ENCODE results near the gene ABR.

ABR gene

DNA sequence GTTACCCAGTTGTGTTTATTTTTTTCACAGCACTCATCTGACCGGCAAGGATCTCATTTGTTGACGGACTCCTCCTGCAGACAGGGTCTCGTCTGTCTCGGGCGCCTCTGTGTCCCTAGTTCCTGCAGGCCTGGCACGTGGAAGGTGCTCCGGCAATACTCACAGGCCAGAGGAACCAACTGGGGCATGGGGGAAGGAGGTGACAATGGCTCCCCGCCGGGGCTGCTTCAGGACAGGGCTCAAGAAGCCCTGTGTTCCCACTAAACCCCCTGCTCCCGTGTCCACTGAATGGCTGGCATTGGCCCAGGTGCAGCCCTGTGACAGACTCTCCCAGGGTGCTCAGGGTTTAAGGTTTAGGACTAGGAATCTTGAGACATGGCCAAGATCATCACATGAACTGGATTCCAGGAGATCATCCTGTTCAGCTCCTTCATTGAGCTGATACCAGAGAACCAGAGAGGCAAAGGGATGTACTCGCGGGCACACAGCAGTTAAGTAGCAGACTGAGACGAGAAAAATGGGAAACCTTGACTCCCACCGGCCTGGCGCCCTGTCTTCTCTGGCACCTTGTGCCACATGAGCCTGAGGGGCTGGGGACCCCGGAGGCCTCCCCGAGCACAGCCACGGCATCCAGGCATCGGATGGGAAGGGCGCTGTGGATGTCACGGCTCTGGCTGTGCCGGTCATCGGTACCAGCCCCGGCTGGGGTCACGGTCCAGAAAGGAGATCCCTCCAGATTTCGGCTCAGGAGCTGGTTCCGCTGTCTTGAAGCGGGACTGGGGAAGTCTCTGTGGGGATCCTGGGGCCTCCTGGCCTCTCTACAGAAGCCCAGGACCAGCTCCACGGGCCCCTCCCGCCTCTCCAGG lies 153.8 kb downstream of the ABR start:
- DNase-seq: no peak

DNA sequence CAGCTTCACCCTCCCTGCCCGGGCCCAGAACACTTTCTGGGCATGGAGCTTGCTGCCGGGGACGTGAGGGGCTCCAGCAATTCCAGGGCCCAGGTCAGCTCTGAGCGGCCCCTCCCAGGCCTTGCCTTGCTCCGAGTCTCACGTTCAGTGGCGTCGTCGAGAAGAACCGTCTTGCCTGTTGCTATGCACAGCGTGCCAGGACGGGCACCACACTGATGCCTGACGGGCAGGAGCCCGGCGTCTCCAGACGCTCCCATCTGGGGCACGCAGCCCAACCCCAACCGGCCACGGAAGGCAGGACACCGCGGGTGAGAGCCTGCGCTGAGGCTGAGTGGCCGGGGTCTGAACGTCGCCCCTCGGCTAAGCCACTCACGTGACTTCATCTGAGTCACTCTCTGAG lies 155.7 kb downstream of the ABR start:
- no peak for DNase-seq

DNA sequence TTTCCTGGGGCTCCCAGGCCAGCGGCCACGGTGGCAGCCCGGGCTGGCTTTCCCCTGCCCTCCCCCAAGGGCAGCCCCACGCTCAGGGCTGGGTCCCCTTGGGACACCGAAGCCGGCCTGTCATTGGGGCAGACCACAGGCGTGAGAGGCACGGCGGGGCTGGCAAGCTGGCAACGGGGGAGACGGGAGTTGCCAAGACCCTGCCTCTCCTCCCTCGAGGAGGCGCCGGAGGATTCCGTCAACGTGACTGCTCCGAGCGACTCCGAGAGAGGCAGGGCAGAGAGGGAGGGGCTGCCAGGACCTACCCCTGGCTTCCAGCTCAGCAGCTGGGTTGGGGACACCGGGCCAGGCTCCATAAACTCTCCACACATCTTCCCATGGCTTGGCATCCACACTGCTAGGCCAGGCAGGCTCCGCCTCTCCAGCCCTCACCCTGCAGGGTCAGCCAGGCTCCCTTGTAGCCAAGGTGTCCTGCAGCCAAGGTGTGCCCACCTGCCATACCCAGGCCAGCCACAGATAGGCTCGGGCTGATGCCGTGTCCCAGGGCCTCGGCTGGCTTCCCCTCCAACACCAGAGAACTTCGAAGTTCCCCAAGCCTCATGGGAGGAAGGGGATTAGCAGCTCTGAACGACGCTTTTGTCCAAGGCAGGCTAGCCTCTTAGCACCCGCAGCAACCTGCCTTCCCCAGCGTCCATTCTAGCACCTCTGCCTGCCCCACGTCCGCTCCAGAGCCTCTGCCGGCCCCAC lies 157.3 kb downstream of the ABR start:
- no peak for DNase-seq

DNA sequence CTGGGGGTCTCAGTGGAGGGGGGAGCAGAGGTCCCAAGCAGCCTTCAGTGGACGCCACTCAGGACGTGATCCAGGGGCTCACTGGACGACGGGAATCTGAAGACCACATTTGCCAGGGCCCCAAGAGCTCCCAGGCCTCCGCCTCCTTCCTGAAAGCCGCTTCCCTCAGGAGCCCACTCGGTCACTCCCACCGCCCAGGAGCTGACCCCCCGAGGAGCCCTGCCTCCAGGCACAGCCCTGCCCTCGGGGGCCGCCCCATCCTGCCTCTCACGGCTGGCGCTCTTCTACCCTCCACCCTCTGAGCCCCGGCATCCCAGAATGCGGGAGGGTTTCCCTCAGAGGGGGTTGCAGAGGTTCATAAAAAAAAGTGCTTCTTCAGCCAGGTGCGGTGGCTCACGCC lies 158.6 kb downstream of the ABR start:
- no peak for DNase-seq

DNA sequence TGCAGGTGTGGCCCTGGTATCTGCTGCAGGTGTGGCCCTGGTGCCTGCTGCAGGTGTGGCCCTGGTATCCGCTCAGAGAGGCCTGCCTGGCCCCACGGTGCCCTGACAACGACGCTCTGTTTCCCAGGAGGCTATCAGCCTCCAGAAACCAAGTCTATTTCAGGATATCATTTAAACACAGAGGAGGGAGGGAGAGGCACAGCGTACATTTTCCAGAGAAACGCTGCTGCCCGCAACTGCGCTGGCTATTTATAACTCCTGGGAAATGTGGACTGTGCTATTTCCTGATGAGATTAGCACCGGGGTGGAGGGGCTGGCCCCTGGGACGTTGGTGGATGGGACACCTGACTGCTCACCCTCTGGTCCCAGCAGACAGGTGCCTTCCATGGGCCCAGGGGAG lies 160.3 kb downstream of the ABR start:
- DNase-seq: no peak

DNA sequence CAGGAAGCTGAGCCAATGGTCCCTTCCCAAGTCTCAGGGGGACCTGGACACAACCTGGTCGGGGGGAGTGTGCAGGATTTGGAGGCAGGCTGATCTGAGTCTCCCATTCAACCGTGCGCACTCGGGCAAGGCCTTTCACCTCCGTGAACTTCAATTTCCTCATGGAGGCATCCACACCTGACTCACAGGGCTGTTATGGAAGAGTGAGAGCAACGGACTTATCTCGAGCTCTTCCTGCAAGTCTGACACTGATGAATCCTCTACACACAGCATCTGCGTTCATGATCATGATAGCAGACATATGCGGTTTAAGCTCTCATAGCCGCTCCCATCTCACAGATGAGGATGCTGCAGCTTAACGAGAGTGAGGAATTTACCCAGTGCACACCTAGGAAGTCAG lies 161.2 kb downstream of the ABR start:
- no peak for DNase-seq

DNA sequence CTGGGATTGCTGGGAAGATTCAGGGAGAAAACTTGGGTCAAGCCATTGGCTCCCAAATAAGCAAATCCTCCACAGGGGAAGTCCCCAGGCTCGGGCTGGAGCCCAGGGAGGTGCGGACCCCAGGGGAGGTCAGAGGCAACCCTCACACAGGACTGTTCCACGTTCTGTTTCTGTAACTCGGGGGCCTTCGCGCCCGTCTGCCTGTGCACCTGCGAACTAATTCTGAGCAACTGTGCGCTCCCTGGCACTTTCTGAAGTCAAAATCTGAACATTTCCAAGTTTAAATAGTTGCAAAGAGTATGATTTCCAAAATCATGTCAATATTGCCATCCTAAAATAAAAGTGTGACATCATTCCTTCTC lies 166.1 kb downstream of the ABR start:
- no peak for DNase-seq

DNA sequence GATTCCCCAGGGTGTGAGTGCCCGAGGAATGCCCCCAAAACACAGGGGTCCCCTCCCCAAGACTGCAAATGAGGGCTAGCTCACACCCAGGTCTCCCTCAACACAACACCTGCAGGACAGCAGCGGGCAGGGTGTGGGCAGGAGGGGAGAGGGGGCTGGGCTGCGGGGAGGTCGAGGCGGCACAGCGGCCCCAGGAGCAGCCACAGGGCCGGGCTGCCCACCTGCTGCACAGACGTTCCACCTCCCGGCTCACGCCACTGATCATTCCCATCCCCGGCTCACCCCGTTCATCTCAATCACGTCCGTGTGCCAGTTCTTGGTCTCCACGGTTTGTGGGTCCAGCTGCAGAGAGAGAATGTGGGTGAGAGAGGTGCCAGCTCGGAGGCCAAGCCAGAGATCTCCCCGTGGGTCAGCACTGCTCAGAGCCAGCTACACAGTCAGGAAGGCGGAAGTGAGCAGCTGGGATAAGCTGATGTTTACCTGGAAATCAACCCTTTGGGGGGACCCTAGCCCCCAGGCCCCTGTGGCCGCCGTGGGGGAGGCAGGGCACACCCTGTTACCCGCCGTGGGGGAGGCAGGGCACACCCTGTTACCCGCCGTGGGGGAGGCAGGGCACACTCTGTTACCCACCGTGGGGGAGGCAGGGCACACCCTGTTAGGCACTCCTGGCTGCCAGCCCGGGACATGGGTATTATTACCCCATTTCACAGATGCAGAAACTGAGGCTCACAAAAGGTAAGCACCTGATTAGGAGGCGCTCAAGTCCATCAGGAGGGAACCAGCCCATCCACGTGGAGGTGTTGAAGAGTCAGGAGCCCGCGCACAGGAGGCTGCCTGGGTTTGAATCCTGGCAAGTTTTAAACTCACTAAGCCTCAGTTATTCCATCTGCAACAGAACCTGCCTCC lies 166.7 kb downstream of the ABR start:
- DNase-seq: no peak

DNA sequence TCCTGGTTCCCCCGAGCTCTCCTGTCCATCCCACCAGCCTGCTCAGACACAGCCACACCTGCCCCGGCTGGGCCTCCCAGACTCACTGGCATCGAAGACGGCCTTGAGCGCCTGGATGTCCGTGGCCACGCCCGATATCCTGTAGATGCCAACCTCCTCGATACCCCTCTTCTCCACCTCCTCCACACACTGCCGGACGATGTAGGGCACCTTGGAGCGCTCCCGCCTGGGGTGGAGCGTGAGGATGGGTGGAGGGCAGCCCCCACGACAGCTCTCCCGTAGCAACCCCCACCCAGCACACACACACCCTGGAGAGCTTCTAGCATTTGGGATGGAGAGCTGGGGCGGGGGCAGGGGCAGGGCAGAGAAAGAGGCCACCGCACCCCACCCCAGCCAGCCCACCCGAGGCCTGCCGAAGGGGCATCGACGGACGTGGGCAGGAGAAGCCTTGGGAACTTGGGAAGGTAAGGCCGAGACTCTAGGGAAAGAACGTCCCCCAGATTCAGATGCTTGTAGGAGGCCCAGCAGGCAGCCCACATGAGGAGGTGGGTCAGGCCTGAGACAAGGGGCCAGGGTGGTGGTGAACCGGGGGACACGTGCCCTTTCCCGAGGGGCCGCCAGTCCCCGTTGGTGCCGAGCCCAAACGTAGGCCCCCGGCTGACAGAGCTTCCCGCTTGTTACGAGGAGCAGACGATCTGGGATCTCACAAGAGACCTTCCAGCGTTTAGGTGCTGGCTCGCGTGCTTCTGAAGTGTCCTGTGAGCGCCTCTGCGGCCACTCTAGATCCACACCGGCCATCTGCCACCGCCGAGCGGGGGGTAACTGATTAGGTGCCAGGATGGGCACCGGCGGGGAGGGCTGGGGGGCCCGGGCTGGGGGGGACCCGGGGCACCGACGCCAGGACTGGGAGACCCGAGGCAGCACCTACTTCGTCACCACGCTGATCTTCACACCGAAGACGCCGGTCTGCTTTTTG lies 167.7 kb downstream of the ABR start:
- DNase-seq: no peak

DNA sequence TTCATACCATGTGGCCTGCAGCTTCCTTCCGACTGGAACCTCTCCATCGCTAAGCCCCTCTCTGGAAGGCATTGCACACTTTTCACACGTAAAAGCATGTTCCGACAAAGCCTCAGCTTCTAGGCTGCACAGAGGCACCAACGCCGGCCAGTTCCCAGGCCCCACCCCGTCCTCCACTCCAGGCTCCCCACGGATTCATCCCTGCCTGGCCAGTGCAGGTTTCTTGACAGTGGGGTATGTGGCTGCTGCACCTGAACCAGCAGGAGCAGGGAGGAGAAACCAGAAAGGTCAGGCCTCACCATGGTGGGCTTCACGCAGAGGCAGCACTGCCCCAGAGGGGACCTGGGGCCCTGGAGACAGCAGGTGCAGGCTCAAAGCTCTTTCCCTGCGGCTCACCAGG lies 168.6 kb downstream of the ABR start:
- DNase-seq: no peak

DNA sequence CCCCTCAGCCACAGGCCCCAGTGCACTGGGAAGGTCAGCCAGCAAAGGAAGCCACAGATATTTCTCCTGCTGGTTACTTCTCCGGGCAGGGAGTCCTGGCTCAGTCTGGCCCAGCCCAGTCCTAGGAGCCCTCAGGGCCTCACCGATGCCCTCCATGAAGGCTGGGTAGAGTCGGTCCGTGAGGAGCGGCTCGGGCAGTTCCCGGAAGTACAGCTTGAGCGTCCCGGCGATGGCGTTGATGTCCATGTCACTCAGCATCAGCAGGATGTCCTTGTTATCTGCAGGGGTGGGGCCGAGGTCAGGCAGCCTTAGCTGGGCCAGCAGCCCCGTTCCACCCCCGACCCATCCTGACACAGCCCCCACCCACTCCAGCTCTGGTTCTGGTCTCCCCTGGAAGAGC lies 169.2 kb downstream of the ABR start:
- DNase-seq: no peak

DNA sequence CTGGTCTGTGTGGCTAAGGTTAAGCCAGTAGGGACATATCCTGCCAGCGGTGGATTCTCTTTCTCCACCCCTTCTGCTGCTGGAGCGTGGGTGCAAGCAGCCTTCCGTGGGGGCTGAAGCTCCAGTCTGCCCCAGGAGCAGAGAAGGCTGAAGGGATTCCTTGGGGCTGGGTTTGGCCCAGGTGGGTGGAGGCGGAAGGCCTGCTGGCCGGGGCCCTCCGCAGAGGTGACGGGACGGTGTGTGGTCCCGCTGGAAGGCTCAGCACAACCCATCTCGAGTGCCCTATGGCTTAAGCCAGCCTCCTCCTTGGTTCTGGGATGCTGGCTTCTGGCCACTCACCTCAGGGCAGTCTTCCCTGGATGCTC lies 169.7 kb downstream of the ABR start:
- DNase-seq: no peak

DNA sequence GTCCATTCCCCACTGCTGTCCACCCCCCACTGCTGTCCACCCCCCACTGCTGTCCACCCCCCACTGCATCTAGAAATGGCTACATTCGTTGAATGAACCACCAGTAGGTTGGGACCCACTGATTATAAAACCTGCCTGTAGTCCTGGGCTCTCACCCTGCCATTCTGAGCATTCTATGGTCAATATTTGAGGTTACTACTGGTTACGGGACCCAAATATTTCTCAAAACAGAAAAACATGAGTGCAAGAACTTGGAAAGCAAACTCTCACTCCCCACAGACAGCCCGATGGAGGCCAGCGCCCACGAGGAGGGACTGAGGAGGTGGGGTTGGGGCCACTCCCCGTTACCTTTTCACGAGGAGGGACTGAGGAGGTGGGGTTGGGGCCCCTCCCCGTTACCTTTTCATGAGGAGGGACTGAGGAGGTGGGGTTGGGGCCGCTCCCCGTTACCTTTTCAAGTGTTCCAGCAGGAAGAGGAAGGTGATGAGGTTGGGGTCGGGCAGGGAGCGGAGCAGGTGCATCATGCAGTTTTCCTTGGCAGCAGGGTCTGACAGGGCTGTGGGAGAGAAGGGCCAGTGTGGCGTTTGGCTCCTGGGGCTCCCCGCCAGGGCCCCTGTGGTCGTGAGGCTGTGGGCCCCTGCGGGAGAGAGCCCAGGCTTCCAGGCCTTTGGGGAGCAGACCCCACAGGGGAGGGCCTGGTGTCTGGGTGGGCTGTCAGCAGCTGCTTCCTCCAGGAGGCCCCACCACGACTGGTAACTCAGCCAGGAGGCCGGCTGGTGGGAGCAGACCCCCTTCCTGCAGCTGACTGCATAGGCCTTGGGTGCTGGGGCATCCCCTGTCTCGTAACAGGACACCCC lies 170.3 kb downstream of the ABR start:
- DNase-seq: no peak

DNA sequence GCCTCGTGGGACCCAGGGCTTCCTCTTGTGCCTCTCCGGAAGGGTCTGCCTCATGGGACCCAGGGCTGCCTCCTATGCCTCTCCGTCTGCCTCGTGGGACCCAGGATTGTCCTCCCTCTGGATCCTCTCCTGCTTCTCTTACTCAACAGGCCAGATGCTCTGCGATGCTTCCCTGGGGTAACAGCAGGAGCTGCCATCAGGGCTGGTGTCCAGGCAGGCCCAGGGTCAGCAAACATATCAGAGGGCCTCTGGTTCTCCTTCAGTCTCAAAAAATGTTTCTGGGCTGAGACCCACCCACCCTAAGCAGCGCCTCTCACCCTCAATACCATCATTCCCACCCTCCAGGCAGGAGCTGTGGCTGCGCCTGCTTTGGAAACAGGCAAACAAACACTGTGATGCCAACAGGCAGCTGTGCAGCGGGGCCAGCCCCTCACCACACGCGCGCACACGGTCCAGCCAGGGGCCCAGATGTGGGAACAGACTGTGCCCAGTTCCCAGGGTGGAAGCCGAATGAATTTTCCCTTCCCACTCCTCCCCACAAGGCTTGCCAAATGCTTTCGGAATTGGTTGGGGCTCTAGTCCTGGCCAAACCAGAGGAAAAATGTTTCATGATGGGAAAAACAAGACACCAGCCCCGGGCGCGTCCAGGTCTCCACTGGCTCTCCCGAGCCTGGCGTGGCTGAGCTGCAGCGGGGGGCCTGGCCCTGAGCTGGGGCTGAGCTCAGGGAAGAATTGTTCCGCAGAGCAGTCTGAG lies 171.6 kb downstream of the ABR start:
- DNase-seq: no peak

DNA sequence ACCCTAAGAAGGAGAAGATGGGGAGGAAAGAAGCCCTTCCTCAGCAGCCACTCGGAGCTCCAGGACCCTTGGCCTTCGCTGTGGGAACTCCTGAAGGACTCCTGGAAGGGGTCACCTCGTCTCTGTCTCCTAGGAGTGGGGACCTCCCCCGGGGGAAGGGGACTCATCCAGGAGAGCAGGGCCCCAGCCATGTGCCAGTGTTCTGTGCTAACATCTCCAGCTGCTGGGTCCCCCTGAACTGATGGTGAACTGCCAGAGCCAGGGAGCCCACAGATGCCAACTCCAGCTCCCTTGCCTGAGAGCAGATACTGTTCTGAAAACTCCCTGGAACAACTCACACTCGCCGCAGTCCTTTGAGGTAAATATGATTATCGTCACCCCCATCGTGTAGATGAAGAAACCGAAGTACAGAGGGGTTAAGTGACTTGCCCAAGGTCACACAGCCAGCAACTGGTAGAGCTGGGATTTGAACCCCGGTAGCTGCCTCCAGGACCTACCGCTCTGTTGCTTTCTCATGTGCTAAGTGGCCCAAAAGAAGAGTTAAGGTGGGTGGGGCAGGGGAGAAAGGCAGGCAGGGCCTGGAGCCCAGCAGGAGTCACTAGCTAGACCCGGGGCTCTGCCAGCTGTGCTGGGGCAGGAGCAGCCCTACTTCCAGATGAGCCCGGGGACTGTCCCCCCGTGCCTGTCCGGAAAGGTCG lies 172.3 kb downstream of the ABR start:
- no peak for DNase-seq

DNA sequence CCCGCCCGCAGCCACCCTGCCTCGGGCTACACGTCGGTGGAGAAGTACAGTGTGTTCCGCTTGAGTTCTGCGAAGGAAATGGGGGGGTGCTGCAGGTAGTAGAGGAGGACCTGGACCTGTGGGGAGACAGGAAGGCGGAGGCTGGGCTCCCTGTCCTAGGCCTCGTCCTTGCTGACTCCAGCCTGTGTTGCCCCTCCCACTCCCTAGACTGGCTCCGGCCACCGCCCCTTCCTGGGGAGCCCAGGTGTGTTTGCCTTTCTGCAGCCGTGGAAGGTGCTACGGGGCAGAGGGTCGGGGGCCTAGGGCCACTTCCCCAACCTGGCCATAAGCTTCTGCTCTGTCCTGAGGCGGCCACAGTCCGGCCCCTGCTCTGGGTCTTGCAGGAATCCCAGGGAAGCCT lies 173.7 kb downstream of the ABR start:
- DNase-seq: no peak

DNA sequence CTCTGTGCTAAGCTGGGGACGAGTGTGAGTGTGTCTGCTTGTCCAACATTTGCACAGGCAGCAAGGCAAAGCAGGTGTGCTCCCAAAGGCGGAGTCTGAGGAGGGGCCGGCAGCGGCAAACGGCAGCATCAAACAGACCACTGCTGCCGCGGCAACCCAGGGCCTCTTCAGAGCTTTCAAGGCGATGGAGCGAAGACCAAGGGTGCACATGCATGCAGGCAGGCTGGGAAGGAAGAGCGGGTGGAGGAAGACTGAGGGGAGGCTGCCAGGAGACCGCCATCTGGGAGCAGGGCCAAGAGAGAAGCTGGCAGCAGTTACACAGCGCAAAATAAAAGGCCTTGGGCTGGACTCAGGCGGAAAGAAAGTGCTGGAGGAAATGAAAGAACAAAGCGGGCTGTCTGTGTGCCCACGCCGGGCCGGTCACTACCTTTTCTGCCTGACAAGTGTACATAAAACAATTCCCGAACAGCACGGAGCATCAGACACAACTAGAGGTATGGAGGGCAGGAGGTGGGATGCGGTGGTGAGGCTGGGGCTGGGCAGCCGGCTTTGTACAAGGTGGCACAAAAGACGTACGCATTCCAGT lies 174.3 kb downstream of the ABR start:
- peak; percentile 52 for DNase-seq

DNA sequence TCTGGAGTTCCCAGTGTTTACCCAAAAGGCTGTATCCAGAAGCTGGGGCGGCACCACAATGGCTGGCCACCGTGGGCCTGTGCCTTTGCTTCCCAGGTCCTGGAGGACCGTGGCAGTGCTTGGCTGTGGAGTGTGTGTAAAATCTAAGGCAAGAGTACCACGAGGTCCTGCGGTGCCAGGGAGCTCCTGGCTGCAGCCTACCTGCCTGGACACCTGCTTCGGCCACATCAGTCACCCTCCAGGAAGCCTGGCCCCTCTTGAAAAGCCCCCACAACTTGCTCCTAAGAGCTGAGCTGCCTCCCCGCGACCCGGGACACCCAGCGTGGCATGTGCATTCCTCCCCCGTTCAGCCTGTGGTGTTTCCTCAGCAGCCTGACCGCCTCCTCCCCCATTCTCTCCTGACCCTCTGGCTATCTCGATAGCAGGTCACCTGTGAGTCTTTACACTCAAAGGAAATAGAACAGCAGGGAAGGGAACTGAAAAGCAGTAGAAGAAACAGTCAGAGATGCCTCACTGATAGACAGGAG lies 174.9 kb downstream of the ABR start:
- no peak for DNase-seq
